OCI-LY1 (cell line): ENCODE measurements around the gene PRMT7.

Experiments used
- CTCF ChIP-seq: fragments of 200-600 bp; sonication (generic), shearing (Covaris generic); IDR thresholded peaks from 2 replicates; pipeline ENCODE4 v1.5.1; 2017; ENCODE audit warnings: mild to moderate bottlenecking, antibody characterized with exemption, low read length, moderate library complexity, mixed read lengths
- EZH2 ChIP-seq: fragments of 200-600 bp; sonication (generic), shearing (Covaris generic); IDR thresholded peaks from 2 replicates; pipeline ENCODE4 v1.8.0; 2017; ENCODE audit warnings: borderline replicate concordance, mixed run types, mild to moderate bottlenecking, antibody characterized with exemption, low read length, moderate library complexity, mixed read lengths

GRCh38 chr16:68284847-68285246 lies 26.0 kb upstream of the PRMT7 start:
- no peak for TF ChIP-seq CTCF
- TF ChIP-seq EZH2 = no peak
